Superior temporal gyrus (tissue), 1 donor: ENCODE data around the gene SLC38A5.

Source experiments
- DNase-seq: peaks from one replicate; pipeline ENCODE4 v3.0.0-alpha.2; 2016; ENCODE audit errors: extremely low spot score

The SLC38A5 gene

GRCh38 chrX:48491809-48492208, 21.7 kb upstream of the SLC38A5 start:
- DNase-seq, result no peak

GRCh38 chrX:48490661-48491060, 20.6 kb upstream of the SLC38A5 start:
- no peak for DNase-seq

DNA sequence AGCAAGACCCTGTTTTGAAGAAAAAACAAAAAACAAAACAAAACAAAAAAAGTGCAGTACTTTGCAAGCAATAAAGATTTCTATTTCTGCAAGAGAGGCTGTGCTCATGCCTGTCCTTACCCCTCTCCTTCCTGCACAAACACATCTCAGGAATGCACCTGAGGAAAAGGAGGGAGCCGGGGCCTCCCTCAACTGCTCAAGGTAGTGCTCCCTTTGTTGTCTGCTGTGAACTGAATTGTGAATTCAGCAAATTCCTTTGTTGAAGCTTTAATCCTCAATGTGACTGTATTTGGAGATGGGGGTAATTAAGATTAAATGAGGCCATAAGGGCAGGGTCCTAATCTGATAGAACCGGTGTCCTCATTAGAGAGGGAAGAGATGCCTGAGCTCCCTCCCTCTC, 19.8 kb upstream of the SLC38A5 start:
- no peak for DNase-seq

DNA sequence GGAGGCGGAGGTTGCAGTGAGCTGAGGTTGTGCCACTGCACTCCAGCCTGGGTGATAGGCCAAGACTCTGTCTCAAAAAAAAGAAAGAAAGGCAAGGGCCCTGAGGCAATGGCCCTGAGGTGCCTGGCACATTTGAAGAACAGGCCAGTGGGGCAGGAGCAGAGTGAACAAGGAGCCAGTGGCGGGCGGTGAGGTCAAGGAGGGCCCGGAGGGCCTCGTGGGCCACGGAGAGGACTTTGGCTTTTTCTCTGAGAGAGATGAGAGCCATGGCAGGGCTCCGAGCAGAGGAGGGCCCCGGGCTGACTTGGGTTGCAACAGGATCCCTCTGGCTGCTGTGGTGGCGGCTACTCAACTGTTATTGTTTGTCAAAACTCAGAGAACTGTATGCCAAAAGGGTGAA, 19.2 kb upstream of the SLC38A5 start:
- no peak for DNase-seq

GRCh38 chrX:48488034-48488433, 18.0 kb upstream of the SLC38A5 start:
- DNase-seq, result no peak

- DNase-seq, result no peak
Measured at GRCh38 chrX:48487362-48487798, 17.3 kb upstream of the SLC38A5 start.

DNA sequence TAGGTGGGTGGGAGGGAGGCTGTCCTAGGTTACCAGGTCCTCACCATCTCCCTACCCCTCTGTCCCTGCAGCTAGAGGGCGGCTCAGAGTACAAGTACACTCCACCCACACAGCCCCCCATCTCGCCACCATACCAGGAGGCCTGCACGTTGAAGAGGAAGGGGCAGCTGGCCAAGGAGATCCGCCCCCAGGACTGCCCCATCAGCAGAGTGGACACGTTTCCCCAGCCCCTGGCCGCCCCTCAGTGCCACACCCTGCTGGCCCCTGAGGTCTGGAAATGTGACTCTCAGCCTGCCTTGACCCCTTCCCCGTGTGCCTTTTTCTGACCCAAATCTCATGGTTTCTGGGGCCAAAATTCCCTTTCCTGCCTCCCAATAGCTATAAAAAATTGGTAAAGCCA, 12.5 kb upstream of the SLC38A5 start:
- DNase-seq, result no peak

- no peak for DNase-seq
Measured at GRCh38 chrX:48480583-48480982, 10.5 kb upstream of the SLC38A5 start.

- DNase-seq, result no peak
Measured at GRCh38 chrX:48480142-48480541, 10.1 kb upstream of the SLC38A5 start.

DNA sequence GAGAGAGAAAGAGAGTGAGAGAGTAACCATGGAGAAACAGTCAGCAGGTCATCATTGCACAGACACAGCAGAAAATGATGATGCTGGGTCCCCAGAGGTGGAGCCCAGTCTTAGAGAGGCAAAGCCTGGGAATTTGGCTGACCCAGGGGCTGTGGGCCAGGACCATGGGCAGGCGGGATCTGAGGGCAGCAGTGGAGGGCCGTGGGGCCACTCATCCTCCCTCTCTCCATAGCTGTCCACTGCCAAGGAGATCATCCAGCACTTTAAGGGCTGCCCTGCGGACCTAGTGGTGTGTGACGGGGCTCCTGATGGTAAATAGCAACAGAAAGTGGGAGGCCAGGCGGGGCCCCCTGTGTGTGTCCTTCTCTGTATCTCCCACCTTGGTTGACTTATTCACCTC, 8.7 kb upstream of the SLC38A5 start:
- no peak for DNase-seq

DNA sequence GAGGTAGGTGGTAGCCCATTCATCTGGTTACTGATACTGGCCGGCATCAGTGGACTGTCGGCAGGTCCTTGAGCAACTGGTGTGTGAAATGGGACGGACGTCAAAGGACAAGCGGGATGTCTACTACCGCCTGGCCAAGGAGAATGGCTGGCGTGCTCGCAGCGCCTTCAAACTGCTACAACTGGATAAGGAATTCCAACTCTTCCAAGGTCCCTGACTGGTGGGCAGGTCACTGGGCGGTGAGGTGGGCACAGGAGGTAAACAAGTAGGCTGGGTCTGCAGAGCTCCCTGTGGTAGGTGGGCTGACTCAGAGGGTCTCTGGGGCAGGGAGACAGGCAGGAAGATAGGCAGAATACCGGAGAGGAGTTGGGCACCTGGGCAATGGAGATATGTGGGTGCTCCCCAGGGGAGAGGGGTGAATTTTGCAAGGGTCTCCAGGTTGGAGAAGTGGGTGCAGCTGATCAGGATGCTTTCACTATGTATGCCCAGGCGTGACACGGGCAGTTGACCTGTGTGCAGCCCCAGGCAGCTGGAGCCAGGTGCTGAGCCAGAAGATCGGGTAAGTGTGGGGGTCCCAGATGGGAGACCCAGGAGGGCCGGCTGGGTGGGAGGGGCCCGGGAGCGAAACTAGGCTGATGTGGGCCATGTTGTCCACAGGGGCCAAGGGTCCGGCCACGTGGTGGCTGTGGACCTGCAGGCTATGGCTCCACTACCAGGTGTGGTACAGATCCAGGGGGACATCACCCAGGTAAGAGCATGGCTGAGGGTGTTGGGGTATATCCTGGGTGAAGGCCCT, 8.1 kb upstream of the SLC38A5 start:
- no peak for DNase-seq

GRCh38 chrX:48476919-48477318, 6.9 kb upstream of the SLC38A5 start:
- DNase-seq, result no peak

- DNase-seq, result peak; percentile 90
Measured at GRCh38 chrX:48475774-48476577, 5.9 kb upstream of the SLC38A5 start, which contains the start of gene FTSJ1. TSS of gene FTSJ1 (plus strand) at chrX:48476199. CDS start at chrX:48478048, 1,849 bp downstream.

DNA sequence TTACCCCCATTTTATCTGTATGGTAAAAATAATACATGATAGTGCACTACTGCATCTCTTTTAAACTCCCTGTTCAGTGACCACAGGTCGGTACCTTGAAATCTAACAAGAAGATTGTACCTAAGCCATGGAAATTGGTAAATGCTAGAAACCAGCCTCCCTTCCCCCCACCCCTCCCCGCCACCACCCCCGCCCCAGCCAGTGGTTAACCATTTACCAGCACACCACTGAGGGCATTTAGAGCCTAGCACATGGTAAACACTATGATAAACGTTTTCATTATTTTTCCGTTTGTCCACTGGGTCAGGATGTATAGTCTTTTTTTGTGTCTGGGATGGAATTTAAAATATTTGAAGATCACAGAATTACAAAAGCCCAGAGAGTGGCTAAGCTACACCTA, 5.2 kb upstream of the SLC38A5 start:
- no peak for DNase-seq

DNA sequence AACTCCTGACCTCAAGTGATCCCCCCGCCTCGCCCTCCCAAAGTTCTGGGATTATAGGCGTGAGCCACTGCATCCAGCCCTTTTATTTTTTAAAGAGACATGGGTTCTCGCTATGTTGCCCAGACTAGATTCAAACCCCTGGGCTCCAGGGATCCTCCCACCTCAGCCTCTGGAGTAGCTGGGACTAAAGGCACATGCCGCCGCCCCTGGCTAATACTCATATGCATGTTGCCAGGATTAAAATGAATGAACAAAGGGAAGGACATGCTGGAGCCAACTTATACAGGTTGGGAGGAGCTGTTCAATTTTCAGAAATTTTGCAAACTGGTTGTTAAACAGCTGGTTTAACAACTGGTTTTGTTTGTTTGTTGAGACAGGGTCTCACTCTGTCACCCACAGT, 4.5 kb upstream of the SLC38A5 start:
- no peak for DNase-seq

DNA sequence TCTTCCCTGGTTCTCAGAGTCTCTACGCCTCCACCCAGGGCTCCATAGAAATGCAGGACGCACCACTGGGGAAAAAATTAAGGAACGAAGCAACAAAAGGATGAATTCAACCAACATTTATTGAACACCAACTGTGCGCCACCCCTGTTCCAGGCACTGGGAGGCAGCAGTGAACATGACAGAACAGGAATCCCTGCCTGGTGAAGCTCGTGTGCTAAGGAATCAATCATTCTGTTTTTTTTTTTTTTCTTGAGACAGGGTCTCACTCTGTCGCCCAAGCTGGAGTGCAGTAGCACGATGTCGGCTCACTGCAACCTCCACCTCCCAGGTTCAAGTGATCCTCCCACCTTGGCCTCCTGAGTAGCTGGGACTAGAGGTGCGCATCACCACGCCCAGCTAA, 4.1 kb upstream of the SLC38A5 start:
- peak; percentile 9 for DNase-seq

- DNase-seq, result no peak
Measured at GRCh38 chrX:48473704-48473990, 3.6 kb upstream of the SLC38A5 start.

GRCh38 chrX:48472851-48473703, 3.0 kb upstream of the SLC38A5 start:
- no peak for DNase-seq

- no peak for DNase-seq
Measured at GRCh38 chrX:48472225-48472624, 2.2 kb upstream of the SLC38A5 start.

DNA sequence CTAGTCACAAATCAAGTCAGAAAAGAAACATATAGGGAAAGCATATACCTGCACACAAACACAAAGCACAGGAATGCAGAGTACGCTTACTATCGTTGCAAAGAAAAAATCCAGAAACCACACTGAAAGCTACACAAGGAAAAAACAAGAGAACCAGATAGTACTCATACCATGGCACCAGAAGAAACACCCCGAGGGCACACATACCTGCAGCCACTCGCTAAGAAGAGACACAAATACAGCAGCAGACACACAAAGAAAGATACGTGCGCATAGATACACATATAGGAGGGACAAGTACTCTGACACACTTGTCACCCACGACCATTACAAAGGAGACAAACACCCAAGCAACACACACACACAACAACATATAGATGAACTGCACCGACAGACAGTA, 1.4 kb upstream of the SLC38A5 start:
- DNase-seq, result no peak

DNA sequence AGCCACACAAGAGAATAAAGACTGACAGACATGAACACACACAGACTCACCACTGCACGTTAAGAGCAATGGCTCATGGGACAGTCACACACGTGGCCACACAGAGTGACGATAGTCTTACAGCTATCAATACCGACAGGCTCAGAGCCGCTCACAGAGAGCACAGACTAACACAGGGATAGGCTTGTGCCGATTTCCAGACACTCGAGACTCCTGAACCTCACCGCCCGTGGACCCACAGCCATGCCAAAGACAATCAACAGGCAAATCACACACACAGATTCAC, 716 bp upstream of the SLC38A5 start:
- no peak for DNase-seq
